Body of pancreas (tissue), 4 donors: ENCODE measurements around the gene ATP13A3. TPM values are rescaled to one million over a fixed set of nuclear protein-coding genes. Genes with fewer than 3 reads are reported as not detected.
"Not testable (repeated sequence)": the region's sequence is repeated elsewhere in the genome, so short reads cannot be mapped to it uniquely, and the experiment has no call there.

Source experiments
- ATAC-seq: fragments of 150-250 bp; one replicate; pipeline ENCODE4 v1.9.1; 2016
- DNase-seq, 4 donors: peaks; one replicate each; pipeline ENCODE4 v3.0.0-alpha.2; 2019
- H3K27ac ChIP-seq, 4 donors: fragments of 200-600 bp; sonication (generic); 1 replicate in 3 of 4; 2 replicates in 1 of 4; pipeline versions ENCODE4 v1.5.1 to v1.6.1; 2016 to 2019; ENCODE audit warnings: mild to moderate bottlenecking in 1 of 4, mixed read lengths in 1 of 4, moderate library complexity in 1 of 4
- H3K27me3 ChIP-seq, 2 donors: fragments of 200-600 bp; sonication (generic); one replicate each; pipeline ENCODE4 v1.6.0; 2016; ENCODE audit warnings: mild to moderate bottlenecking in 1 of 2
- H3K36me3 ChIP-seq, 2 donors: fragments of 200-600 bp; sonication (generic); replicated peaks in 1 of 2; 2 replicates each; pipeline ENCODE4 v1.5.1; 2016; ENCODE audit warnings: low read depth in 2 of 2; ENCODE audit not compliant: insufficient read depth in 1 of 2
- H3K4me1 ChIP-seq: fragments of 200-600 bp; sonication (generic); one replicate; pipeline ENCODE4 v1.6.0; 2016
- H3K4me3 ChIP-seq, 2 donors: fragments of 200-600 bp; sonication (generic); 1 replicate in 1 of 2; 2 replicates in 1 of 2; pipeline ENCODE4 v1.5.1; 2016 to 2019
- H3K9me3 ChIP-seq, 3 donors: fragments of 200-600 bp; sonication (generic); 1 replicate in 2 of 3; 2 replicates in 1 of 3; pipeline ENCODE4 v1.5.1; 2016
- CTCF ChIP-seq, 7 experiments: fragments of 450-650 bp in 4 of 7; fragments of 200-600 bp in 3 of 7; sonication (generic) in 3 of 7; IDR thresholded peaks; one replicate each; pipeline ENCODE4 v1.5.1; 2016 to 2019; ENCODE audit warnings: antibody characterized with exemption in 7 of 7
- POLR2A ChIP-seq, 3 donors: fragments of 450-650 bp; IDR thresholded peaks; one replicate each; pipeline ENCODE4 v1.6.1; 2016; ENCODE audit warnings: antibody characterized with exemption in 3 of 3, mild to moderate bottlenecking in 2 of 3
- WGBS, 2 donors: methylation state at CpG; one replicate each; pipeline ENCODE4 v1.1.5; 2017; 5-methylcytosine and 5-hydroxymethylcytosine counted together
- intact Hi-C: fragments of 100-400 bp; cut with DNase I; formaldehyde crosslinking; loops from one replicate; pipeline ENCODE4 v1.15.1; 2023
- total RNA-seq, 2 donors: library from RNA; depleted of rRNA; stranded (reverse); fragments of >200 nt; gene quantifications; one replicate each; pipeline ENCODE4 v1.1.0, GENCODE V29; 2016

The ATP13A3 gene
- 10 to 100 TPM; 35.6 to 56.0 TPM for total RNA-seq

GRCh38 chr3:194486540-194487288, at the start of gene ATP13A3:
Gene ATP13A3, minus strand, starts transcription at chr3:194487002. Its CDS starts 24,812 bp downstream, at chr3:194462190.
- Histone ChIP-seq H3K27ac (peak within 1 kb of the TSS; percentile 78 to 90 (median 86)), H3K27me3 (no peaks in the 10 kb centered on the region), H3K4me1 (peaks cover 43% of the 10 kb centered on the region), H3K4me3 (peak within 1 kb of the TSS; percentile 33 to 67), H3K9me3 (no peaks in the 10 kb centered on the region), H3K36me3 (no peaks in the 10 kb centered on the region)
- TF ChIP-seq CTCF (IDR thresholded peaks at IDR 0.05) (no peak), POLR2A (IDR thresholded peaks at IDR 0.05) (peak; percentile 78 to 85 (median 78))
- peak; percentile 90 to 94 (median 92) for DNase-seq
- intact Hi-C loops, result no loop called here
- 0 to 1% methylated on average over 12 to 48 of the region's 99 CpGs for WGBS, 2 donors
- ATAC-seq, result peak; percentile 92

GRCh38 chr3:194535199-194535598, 48.4 kb upstream of the ATP13A3 start:
- Histone ChIP-seq H3K27ac (peak overlapping the region in 3 of 4 donors; percentile 68 to 83 (median 76)), H3K4me1 (peaks cover 35% of the 10 kb centered on the region)
- H3K36me3 ChIP-seq, DNase-seq, H3K27me3 ChIP-seq, ATAC-seq, H3K9me3 ChIP-seq, intact Hi-C loops, H3K4me3 ChIP-seq: not testable (repeated sequence)
- 88 to 94% methylated on average over 10 of the region's 10 CpGs for WGBS, 2 donors

- DNase-seq, result no peak
- intact Hi-C loops, result no loop called here
- WGBS, 2 donors, result 92 to 95% methylated on average over 3 of the region's 3 CpGs
Observed at GRCh38 chr3:194534243-194534642, 47.4 kb upstream of the ATP13A3 start.

GRCh38 chr3:194532591-194532990, 45.8 kb upstream of the ATP13A3 start:
- ATAC-seq (no peak), DNase-seq (no peak)
- Histone ChIP-seq H3K36me3 (no peaks in the 10 kb centered on the region), H3K9me3 (no peaks in the 10 kb centered on the region), H3K4me3 (no peak overlapping the region), H3K27me3 (no peaks in the 10 kb centered on the region), H3K4me1 (peaks cover 24% of the 10 kb centered on the region), H3K27ac (no peak overlapping the region)
- TF ChIP-seq POLR2A (IDR thresholded peaks at IDR 0.05) (no peak), CTCF (IDR thresholded peaks at IDR 0.05) (no peak)
- intact Hi-C loops, result no loop called here
- 54 to 78% methylated on average over 4 of the region's 4 CpGs for WGBS, 2 donors

More at GRCh38 chr3:194534243-194534642, 47.4 kb upstream of the ATP13A3 start:
- no peaks in the 10 kb centered on the region for H3K36me3 ChIP-seq
- H3K27me3 ChIP-seq, result no peaks in the 10 kb centered on the region
- ATAC-seq, result no peak
- no peak overlapping the region for H3K27ac ChIP-seq
- H3K4me3 ChIP-seq, result no peak overlapping the region
- peaks cover 35% of the 10 kb centered on the region for H3K4me1 ChIP-seq
- H3K9me3 ChIP-seq, result no peaks in the 10 kb centered on the region
- TF ChIP-seq CTCF (IDR thresholded peaks at IDR 0.05) (no peak), POLR2A (IDR thresholded peaks at IDR 0.05) (no peak)

- Histone ChIP-seq H3K9me3 (no peaks in the 10 kb centered on the region), H3K27me3 (no peaks in the 10 kb centered on the region), H3K4me3 (no peak overlapping the region), H3K36me3 (no peaks in the 10 kb centered on the region), H3K27ac (peak overlapping the region in 1 of 4 donors; percentile 24), H3K4me1 (peaks cover 4% of the 10 kb centered on the region)
- DNase-seq, result no peak
- WGBS, 2 donors, result 91 to 92% methylated on average over 2 of the region's 2 CpGs
- intact Hi-C loops, result no loop called here
- no peak for TF ChIP-seq POLR2A (IDR thresholded peaks at IDR 0.05)
- TF ChIP-seq CTCF (IDR thresholded peaks at IDR 0.05), result no peak
- ATAC-seq, result no peak
Observed at GRCh38 chr3:194527726-194528125, 40.9 kb upstream of the ATP13A3 start.
